GM18909 (cell line): Measurements from ENCODE around the gene PDIA6.

ENCODE experiments used
- ATAC-seq: cut with Tn5 transposase; IDR thresholded peaks from one replicate; pipeline ENCODE4 v1.9.1; 2021; ENCODE audit warnings: mild to moderate bottlenecking; ENCODE audit not compliant: unreplicated experiment, poor library complexity

Gene PDIA6

DNA sequence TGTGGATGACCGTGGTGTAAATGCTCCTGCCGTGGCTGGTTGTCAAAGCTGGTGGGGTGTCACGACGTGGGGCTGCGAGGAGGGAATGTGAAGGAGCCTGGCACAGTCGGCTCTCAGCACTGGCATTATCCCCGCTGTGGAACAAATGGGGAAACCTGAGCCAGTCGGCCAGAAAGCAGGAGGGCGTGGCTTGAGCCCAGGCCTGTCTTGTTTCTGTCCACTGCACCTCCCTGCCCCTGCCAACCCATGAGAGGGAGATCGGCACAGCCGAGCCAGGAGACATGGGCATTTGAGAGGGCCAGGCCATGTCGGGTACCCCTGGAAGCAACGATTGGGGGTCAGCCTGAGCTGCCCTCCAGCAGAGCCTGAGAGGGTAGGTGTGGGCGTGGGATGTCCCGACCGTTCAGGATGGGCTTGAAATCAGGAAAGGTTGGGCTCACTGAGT is 44.5 kb downstream of the PDIA6 start:
- ATAC-seq = no peak

DNA sequence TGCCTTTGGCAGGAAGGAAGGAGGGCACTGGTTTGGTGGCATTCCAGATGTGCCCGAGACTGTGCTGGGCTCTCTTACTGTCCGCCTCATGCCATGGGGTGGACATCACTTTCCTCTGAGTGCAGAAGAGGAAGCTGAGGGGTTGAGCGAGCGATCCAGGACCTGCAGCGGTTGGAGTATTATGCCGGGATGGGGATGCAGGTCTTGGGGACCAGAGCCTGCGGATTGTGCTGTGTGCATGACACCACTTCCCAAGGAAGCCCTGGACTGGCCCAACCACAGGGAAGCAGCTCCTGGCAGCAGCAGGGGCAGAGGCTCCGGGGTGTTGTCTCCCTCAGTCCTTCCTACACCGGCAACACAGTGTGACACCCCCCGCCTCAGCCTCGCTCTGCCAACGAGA is 46.7 kb downstream of the PDIA6 start:
- no peak for ATAC-seq

DNA sequence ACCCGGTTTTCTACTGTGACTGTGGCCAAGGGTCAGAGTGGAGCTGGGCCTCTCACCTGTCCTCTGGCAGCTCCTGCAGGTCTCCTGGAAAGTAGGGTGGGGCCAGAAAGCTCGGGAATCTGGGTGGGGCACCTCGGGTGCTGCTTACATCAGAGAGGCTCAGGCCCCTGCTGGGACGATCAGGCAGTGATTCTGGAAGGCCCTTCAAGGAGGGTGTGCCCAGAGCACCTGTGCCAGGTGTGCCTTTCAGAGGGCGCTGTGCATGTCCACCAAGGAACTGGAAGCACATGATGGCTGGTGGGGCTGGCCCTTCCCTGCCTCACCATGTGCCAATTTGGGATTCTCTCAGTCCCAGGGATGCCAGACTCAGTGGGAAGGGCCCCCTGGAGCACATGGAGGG is 47.1 kb downstream of the PDIA6 start:
- no peak for ATAC-seq

DNA sequence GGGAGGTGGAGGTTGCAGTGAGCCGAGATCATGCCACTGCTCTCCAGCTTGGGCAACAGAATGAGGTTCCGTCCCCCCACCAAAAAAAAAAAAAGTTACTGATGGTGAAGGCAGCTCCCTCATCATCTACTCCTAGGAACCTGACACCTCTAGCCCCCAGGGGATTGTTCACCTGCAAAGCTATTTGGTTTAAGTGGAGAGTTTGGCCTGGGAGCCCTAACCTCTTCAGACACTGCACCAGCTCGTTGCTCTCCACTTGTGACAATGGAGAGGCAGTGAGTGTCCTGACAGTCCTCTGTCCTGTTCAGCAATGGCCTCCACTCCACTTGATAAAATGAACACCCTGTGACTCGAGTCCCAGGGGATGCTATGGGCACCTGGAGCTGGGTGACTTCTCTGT is 47.7 kb downstream of the PDIA6 start:
- no peak for ATAC-seq

DNA sequence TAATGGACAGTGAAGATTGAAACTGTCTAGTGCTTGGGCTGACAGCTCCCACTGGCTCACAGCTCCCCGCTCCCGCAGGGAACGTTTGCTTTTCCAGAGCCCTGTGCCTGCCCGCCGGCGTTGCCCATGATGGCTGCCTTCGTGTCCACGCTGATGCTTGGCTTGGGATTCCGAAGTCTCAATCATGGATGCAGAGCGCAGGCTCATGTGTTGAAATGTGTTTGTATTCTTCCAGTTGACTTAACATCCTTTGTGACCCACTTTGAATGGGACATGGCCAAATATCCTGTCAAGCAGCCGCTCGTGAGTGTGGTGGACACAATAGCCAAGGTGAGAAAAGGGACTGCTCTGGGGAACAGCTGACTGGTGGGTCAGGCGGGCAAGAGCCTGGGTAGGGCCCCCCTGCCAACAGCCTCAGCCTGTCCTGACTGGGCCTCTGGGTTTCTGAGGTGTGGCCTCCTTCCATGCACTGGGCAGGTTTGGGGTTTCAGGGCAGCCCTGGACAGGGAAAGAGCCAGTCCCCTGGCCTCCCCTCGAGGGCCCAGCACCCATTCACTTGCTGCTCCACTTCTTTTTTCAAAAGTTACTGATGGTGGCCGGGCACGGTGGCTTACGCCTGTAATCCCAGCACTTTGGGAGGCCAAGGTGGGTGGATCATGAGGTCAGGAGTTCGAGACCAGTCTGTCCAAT is 48.3 kb downstream of the PDIA6 start:
- ATAC-seq = no peak

DNA sequence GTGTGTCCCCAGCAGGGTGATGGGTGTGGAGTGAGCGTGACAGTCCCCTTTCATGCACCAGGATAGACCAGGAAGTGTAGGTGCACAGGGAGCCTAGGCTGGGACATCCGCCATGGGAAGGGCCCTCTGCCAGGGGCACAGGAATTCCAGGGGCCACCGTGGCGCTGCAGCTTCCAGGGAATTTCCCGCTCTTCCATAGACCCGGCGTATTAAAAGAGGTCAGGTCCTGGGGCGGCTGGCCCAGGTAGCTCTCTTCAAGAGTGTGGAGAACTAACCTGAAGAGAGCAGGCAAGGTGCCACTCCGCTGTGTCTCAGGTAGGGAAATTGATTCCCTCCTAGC is 49.2 kb downstream of the PDIA6 start:
- ATAC-seq = no peak

DNA sequence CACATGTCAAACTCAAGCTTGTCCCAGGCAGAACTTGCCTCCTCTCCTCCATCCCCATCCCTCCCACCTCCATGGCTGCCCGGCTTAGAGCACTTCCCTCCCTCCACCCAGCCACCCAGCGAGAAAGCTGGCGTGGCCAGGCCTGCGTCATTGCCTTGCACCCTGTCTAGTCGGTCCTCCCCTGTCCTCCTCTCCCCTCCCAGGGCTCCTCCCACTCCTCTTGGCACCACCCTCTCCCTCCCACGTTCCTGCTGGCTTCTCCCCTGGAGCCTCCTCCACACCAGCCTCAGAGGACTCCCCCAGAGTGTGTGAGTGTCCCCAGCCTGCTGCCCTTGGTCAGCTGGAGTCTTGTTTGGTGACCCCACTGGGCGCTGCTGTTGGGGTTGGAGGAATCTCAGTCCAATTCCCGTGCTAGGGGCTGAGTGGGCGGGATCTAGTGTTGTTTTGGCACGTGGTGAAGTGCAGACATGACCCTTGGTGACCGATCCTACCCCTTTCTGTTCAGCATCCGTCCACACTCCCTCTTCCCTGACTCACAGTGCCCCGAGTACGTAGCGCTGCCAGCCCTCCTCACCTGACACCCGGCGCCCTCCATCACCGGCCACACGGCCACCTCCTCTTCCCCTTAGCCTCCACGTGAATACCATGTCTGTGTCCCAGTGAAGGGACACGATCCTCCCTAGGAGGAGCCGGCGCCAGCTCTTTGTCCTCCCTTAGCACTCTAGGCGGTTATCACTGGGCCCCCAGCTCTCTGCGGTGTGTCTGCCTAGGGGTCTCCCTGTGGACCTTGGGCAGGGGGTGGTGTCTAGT is 49.7 kb downstream of the PDIA6 start:
- ATAC-seq = no peak

DNA sequence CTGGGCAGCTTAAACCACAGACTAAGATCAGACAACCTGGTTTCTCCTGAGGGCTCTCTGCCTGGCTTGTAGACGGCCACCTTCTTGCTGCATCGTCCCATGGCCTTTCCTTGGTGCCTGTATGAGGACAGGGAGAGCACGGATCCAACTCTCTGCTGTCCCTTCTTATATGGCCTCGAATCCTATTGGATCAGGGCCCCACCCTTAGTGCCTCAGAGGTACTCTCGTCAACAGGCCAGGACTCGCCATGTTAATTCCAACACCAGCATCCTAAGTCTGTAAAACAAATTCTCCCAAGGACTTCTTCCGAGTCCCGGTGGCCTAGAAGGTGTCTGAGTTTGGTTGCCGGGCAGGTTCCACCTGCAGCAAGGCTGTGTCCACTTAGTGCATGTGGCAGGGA is 51.0 kb downstream of the PDIA6 start:
- no peak for ATAC-seq

DNA sequence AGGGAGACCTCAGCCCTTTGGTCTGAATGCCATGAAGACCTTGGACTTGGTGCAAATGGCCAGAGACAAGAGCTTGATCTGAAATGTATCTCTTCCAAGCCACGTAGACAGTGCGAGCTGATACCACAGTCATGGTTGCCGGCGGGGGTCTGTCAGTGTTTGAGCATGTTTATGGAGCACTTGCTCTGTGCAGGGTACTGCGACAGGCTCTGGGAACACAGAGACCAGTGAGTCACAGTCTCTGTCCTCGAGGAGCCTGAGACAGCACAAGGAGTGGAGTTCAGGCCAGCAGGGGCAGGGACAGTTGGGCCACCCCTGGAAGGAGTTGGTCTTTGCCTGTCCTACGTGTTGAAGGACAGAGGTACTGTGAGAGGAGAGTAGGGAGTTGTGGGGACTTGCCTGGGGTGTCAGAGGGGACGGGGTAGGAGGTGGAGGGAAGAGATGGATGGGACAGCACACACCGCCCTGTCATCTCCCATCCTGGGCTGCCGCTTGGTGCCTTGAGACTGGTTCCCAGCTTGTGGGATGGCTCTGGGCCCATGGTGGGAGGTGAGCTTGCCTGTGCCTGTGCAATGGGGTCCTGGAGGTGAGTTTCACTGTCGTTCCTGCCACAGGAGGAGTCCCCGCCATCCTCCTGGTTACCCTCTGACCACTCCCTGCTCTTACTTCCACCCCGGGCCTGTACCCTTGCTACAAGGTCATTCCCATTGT is 51.6 kb downstream of the PDIA6 start:
- no peak for ATAC-seq

DNA sequence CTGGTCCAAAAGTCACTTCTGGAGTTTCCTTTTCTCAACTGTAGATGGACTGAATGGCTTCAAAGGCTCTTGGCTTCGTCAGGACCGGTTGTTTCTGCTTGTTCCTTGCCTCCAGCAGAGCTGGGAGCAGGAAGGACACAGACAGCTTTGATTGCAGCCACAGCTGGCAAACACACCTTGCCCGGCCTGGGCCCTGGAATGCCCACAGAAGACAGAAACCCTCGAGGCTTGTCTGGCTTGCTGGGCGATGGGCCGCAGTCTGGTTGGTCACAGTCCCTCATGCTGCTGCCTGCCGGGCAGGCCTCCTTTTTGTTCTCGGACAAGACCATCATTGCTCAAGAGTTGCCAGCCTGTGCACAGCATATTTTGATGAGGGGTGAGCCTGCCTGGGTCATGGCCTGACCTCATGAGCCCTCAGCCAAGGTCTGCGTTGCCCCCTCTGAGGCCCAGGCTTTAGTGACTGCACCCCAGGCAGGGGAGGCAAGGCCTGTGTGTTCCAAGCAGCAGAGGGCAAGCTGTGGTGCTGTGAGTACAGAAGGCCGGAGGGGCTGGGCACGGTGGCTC is 53.4 kb downstream of the PDIA6 start:
- ATAC-seq = no peak

DNA sequence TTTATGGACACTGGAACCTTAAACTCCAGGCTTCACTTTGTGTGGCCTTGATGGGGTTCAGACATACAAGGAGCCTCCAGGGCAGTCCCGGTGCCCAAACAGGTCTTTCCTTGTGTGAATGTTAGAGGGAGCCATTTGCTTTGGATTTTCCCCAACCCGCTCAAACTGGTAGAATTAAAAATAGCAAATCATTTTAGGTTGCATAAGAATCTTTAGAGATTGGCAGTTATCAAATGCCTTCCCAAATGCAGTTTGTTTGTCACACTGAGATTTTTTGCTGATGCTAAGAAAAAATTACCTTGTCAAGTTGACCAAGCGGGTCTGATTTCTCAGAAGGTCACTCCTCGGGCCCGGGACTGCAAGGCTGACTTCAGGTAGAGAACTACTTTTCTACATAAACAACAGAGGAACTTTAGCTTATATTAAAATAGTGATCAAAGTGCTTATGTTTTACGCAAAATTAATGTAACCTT is 54.7 kb downstream of the PDIA6 start:
- no peak for ATAC-seq

DNA sequence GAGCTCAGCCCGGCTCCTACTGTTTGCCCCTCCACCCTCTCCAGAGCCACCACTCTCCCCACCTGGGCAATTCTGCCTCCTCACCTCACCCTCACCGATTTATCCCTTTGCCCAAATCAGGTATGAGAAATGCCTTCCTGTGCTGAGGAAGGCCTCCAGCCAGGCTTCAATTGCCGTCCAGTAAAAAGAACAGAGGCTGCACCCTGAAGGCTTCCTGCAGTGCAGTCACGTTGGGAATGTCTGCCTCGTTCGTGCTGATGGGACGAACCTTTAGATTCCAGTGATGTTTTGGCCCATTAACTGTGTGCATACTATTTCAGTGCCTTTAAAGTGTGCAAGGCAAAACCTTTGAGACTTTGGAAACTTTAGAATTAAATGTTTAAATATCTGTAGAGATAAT is 57.0 kb downstream of the PDIA6 start:
- no peak for ATAC-seq

DNA sequence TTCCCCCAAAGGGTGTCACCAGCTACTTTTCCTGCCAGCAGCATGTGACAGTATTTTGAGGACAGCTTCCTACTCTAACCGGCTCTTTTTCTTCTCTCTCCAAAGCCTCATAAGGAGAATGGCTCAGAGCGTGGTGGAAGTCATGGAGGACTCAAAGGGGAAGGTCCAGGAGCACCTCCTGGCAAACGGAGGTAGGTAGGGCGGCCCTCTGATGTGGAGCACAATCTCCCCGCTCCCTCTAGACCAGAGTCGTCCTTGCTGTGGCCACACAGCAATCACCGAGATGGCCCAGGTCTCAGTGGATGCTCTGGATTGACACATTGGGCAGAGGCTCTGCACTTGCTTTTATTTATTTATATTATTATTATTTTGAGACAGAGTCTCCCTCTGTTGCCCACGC is 58.7 kb downstream of the PDIA6 start:
- ATAC-seq = no peak

DNA sequence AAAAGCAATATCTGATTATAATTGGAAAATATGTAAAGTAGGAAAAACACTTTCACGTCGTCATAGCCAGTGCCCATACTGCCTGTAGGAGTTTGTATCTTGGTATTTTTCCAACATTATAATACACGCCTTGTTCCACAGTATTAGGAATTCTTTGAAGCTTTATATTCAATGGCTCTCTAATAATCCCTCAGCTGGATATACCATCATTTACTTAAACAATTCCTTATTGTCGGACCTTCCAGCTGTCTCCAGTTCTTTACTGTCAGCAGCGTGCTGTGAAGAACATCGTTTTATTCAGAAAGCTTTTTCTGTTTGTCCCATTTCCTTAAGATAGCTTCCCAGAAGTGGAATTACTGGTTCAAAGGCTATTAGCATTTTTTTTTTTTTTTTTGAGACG is 59.4 kb downstream of the PDIA6 start:
- no peak for ATAC-seq

DNA sequence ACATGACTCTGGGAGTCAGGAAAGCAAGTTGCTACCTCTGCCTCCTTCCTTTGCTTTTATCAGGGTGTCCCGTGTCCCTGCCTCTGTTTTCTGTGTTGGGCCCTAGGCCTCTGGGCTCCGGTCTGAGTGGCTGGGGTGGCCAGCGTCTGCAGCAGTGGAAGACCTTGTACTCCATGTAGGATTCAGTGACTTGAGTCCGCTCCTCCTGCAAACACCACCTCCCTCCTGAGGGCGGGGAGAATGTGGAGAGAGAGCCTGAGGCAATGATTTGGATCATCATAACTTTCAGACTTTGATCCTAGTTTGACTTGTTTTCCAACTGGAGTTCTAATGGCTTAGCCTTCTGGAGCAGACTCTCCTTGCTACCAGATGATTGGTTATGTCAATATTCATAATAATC is 60.3 kb downstream of the PDIA6 start:
- ATAC-seq = no peak

DNA sequence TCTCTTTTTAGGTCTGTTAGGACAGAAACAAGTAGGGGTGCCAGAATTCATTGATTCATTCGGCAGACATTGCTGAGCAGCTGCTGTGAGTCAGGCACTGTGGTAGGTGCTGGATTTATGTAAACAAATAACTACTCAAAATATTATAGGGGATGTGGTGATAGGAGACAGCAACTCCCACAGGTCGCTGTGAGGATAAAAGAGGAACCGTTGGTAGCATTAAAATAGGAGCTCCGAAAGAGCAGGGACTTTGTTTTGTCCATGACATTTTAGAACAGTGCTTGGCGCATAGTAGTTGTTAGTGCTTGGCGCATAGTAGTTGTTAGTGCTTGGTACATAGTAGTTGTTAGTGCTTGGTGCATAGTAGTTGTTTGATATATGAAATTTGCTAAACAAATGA is 62.0 kb downstream of the PDIA6 start:
- no peak for ATAC-seq

DNA sequence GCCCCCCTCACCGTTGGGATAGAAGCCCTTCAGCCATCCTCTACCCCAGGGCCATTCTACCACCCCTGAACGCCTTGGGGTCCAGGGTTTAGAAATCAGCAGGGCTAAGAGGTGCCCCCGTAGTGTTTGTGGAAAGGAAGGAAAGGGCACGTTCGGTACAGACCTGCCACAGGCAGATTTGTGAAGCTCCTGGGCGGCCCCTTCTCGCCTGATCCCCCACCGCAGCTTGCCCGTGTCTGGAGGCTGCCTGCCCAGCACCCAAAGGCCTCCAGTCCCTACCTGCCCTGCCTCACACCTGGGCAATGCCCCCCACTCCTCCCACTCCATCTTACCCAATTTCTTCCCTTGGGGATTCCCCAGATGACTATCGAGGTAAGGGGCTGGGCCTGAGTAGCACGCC is 69.9 kb downstream of the PDIA6 start:
- no peak for ATAC-seq

DNA sequence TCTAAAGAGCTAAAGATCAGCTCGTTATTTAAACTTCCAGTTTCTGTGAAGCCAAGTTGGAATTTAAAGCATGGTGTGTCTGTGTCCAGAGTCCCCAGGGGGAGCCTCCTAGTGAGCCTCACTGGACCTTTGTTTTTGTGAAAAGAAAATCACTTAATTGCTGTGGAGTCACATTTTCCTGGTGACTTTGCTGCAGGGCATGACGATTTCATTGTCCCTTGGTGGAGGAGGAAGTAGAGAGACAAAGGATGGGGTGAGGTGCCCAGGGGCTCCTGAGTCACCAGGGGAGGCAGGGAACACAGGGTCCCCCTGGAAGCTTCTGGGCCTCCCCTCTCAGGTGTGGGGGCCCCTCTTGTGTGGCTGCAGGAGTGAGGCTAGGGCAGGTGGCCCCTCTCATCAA is 71.4 kb downstream of the PDIA6 start:
- no peak for ATAC-seq

DNA sequence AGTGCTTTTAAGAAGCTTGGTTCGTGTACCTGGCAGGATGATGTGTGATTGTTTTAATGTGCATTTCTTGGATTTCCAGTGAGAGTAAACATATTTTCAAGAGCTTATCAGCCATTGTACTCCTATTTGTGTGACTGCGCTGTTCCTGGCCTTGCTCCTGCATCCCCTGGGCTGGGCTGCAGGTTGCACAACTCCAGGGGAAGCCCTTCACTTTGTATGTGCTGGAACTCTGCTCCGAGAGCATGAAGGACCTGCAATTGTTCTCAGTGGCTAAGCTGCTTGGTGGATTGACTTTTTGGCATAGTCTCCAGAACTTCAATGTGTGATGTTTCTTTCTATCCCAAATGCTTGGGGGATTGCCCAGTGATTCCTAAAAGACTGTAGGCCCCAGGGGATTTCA is 72.4 kb downstream of the PDIA6 start:
- no peak for ATAC-seq

DNA sequence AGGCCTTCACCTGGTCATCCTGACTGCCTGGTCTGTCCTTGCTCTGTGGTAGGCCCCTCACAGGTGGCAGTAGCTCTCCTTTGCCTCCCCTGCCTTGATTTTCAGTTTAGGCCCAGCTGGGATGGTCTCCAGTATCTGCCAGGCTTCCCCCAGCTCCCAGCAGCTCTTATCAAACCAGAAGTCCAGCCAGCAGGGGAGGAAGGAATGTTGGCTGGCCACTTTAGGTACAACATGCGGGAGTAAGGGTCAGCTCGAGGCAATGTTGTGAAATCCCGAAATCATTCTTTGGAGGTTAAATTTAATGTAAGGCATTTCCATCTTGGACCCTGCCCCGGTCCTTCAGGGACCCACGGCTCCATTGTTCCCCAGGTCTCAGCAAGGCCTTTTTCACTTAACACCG is 74.4 kb downstream of the PDIA6 start:
- no peak for ATAC-seq

DNA sequence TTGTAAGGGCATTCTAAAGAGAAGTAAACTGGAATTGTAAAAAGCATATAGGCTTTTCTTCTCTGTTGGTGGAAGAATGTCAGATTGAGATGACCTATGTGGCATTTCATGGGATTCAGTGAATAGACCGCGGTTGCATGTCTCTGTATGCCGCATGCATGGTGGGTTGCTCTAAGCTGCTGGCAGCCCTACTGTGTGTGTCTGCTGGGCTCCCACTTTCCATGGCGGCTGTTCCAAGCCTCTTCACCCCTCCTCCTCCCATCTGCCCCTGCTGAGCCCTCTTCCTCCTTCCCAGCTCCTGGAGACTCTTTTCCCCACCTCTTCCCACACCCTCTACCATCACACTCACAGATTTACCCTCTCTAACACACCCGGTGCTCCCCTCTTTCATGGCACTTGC is 78.6 kb downstream of the PDIA6 start:
- no peak for ATAC-seq
